HCT116 (cell line): Measurements from ENCODE around the gene DNPH1. TPM values are rescaled to one million over a fixed set of nuclear protein-coding genes. Genes with fewer than 3 reads are reported as not detected.

Source experiments
- ATAC-seq: fragments of 200-7000 bp; cut with Tn5 transposase; 2 replicates; pipeline ENCODE4 v1.9.1; 2020; ENCODE audit warnings: mild to moderate bottlenecking, moderate library complexity
- BruUV-seq: library from RNA; stranded (reverse); fragments of 400-500 nt; replicated peaks from 2 replicates; lab custom pipeline; 2021; lab: Mats Ljungman, UMichigan
- CTCF ChIA-PET: fragments of 300-600 bp; sonication (Branson Sonifier 250); formaldehyde crosslinking; loops from one replicate; lab custom pipeline; 2021; ENCODE audit warnings: antibody characterized with exemption; lab: Charles Lee
- POLR2A ChIA-PET: fragments of 300-600, 350-600 bp; sonication (Branson Sonifier 250); formaldehyde crosslinking; loops from one replicate; lab custom pipeline; 2021; ENCODE audit warnings: antibody characterized with exemption; lab: Charles Lee
- RAD21 ChIA-PET, 2 experiments: fragments of 300-600 bp; sonication (Branson Sonifier 250); formaldehyde crosslinking; loops; one replicate each; lab custom pipeline; 2023; ENCODE audit warnings: low total read pairs in 2 of 2; ENCODE audit not compliant: uncharacterized antibody in 2 of 2, unreplicated experiment in 2 of 2, low non-redundant PET in 1 of 2; lab: Charles Lee
- DNase-seq: peaks from one replicate; pipeline ENCODE4 v3.0.0-alpha.2; 2010; ENCODE audit warnings: low read depth, low spot score
- H2AFZ ChIP-seq: fragments of 200-600 bp; shearing (Covaris generic), sonication (generic); 2 replicates; pipeline ENCODE4 v1.6.1; 2017; ENCODE audit warnings: low read depth, mixed run types, mixed read lengths, antibody characterized with exemption, low read length; ENCODE audit not compliant: poor library complexity, severe bottlenecking
- H3K27ac ChIP-seq: 2 replicates; pipeline ENCODE4 v1.5.1; 2012; ENCODE audit warnings: low read depth, low read length
- H3K27me3 ChIP-seq: fragments of 200-600 bp; sonication (generic); 2 replicates; pipeline ENCODE4 v1.6.1; 2016; ENCODE audit warnings: mixed run types, low read length, mixed read lengths; ENCODE audit not compliant: insufficient read depth
- H3K36me3 ChIP-seq, 2 experiments: fragments of 200-500 bp in 1 of 2; fragments of 200-600 bp in 1 of 2; sonication (Bioruptor generic) in 1 of 2; sonication (generic) in 1 of 2; 2 replicates each; pipeline versions ENCODE4 v1.5.1 to v1.6.1; 2014 to 2016; ENCODE audit warnings: low read length in 2 of 2, inconsistent platforms in 1 of 2, mixed read lengths in 1 of 2, mixed run types in 1 of 2; ENCODE audit not compliant: insufficient read depth in 2 of 2, control insufficient read depth in 1 of 2
- H3K4me1 ChIP-seq, 2 experiments: fragments of 200-600 bp in 1 of 2; sonication (generic) in 1 of 2; 2 replicates each; pipeline versions ENCODE4 v1.5.1 to v1.6.1; 2012 to 2017; ENCODE audit warnings: low read length in 2 of 2, inconsistent platforms in 1 of 2, mild to moderate bottlenecking in 1 of 2, mixed read lengths in 1 of 2, mixed run types in 1 of 2, moderate library complexity in 1 of 2; ENCODE audit not compliant: insufficient read depth in 2 of 2, control insufficient read depth in 1 of 2
- H3K4me2 ChIP-seq: fragments of 200-600 bp; sonication (generic); 2 replicates; pipeline ENCODE4 v1.6.1; 2017; ENCODE audit warnings: mixed run types, low read length, mixed read lengths
- H3K4me3 ChIP-seq, 2 experiments: fragments of 200-600 bp in 1 of 2; sonication (generic) in 1 of 2; replicated peaks in 1 of 2; 2 replicates each; pipeline ENCODE4 v1.5.1; 2011 to 2016; ENCODE audit warnings: low read length in 2 of 2, control low read depth in 1 of 2, low read depth in 1 of 2, mild to moderate bottlenecking in 1 of 2, mixed read lengths in 1 of 2, mixed run types in 1 of 2
- H3K79me2 ChIP-seq: fragments of 200-600 bp; sonication (generic); 2 replicates; pipeline ENCODE4 v1.6.1; 2017; ENCODE audit warnings: mild to moderate bottlenecking, mixed run types, low read length, moderate library complexity, mixed read lengths; ENCODE audit not compliant: insufficient read depth
- H3K9ac ChIP-seq: fragments of 200-600 bp; sonication (generic); 2 replicates; pipeline ENCODE4 v1.6.1; 2016; ENCODE audit warnings: low read length, mixed read lengths
- H3K9me2 ChIP-seq: fragments of 200-600 bp; sonication (generic), shearing (Covaris generic); 2 replicates; pipeline ENCODE4 v1.6.1; 2017; ENCODE audit warnings: mixed run types, mild to moderate bottlenecking, moderate library complexity; ENCODE audit not compliant: insufficient read depth
- H3K9me3 ChIP-seq, 2 experiments: fragments of 200-500 bp in 1 of 2; fragments of 200-600 bp in 1 of 2; sonication (Bioruptor generic) in 1 of 2; sonication (generic) in 1 of 2; 2 replicates each; pipeline ENCODE4 v1.6.1; 2014 to 2017; ENCODE audit warnings: low read length in 2 of 2, mixed read lengths in 2 of 2, inconsistent platforms in 1 of 2, low read depth in 1 of 2, mild to moderate bottlenecking in 1 of 2, mixed run types in 1 of 2, moderate library complexity in 1 of 2; ENCODE audit not compliant: control insufficient read depth in 1 of 2, insufficient read depth in 1 of 2
- H4K20me1 ChIP-seq: fragments of 200-600 bp; sonication (generic), shearing (Covaris generic); 2 replicates; pipeline ENCODE4 v1.6.1; 2017; ENCODE audit warnings: mixed run types, mild to moderate bottlenecking, moderate library complexity; ENCODE audit not compliant: insufficient read depth
- CTCF ChIP-seq, 3 experiments: fragments of 200-600 bp in 1 of 3; sonication (generic) in 1 of 3; IDR thresholded peaks in 2 of 3; conservative IDR thresholded peaks in 1 of 3; 2 replicates each; pipeline ENCODE4 v1.5.1; 2012 to 2017; ENCODE audit warnings: low read depth in 2 of 3, low read length in 2 of 3, antibody characterized with exemption in 1 of 3, borderline replicate concordance in 1 of 3, control low read depth in 1 of 3, mild to moderate bottlenecking in 1 of 3, mixed read lengths in 1 of 3, mixed run types in 1 of 3, moderate library complexity in 1 of 3; ENCODE audit not compliant: insufficient read depth in 1 of 3
- EZH2phosphoT487 ChIP-seq: fragments of 200-600 bp; IDR thresholded peaks from 2 replicates; pipeline ENCODE4 v1.6.1; 2018; ENCODE audit warnings: antibody characterized with exemption, borderline replicate concordance
- JUND ChIP-seq: IDR thresholded peaks from 2 replicates; pipeline ENCODE4 v1.6.1; 2012
- MAX ChIP-seq: IDR thresholded peaks from 2 replicates; pipeline ENCODE4 v1.6.1; 2012
- POLR2A ChIP-seq: IDR thresholded peaks from 2 replicates; pipeline ENCODE4 v1.7.0; 2011; ENCODE audit warnings: borderline replicate concordance; ENCODE audit not compliant: insufficient read depth, insufficient read length; ENCODE audit errors: extremely low read depth
- SIN3A ChIP-seq: IDR thresholded peaks from 2 replicates; pipeline ENCODE4 v1.6.1; 2012; ENCODE audit warnings: low read depth
- YY1 ChIP-seq: IDR thresholded peaks from 2 replicates; pipeline ENCODE4 v1.6.1; 2011; ENCODE audit warnings: low read length, low read depth, moderate library complexity, mild to moderate bottlenecking; ENCODE audit not compliant: insufficient replicate concordance; ENCODE audit errors: extremely low read depth
- ZBTB33 ChIP-seq: IDR thresholded peaks from 2 replicates; pipeline ENCODE4 v1.6.1; 2011; ENCODE audit warnings: mild to moderate bottlenecking, low read length, moderate library complexity; ENCODE audit not compliant: insufficient replicate concordance; ENCODE audit errors: extremely low read depth
- ZNF274 ChIP-seq: fragments of 200-500 bp; sonication (Bioruptor generic); IDR thresholded peaks from 2 replicates; pipeline ENCODE4 v1.6.1; 2014; ENCODE audit warnings: mild to moderate bottlenecking, low read depth, low read length, inconsistent platforms
- intact Hi-C: fragments of 100-400 bp; cut with micrococcal nuclease; formaldehyde crosslinking; loops from 2 replicates; pipeline ENCODE4 v1.10.0; 2022
- total RNA-seq: library from RNA; stranded (reverse); gene quantifications from one replicate; pipeline ENCODE4 v1.2.1, GENCODE V29; 2021; ENCODE audit not compliant: unreplicated experiment

Gene DNPH1
- total RNA-seq, 1 experiment from 2014 or later: 117 TPM

- CTCF ChIA-PET: no interaction called here
- peaks cover 2 to 6% of the 10 kb centered on the region in 2 experiments; a peak in 2 of 4 replicates for H3K4me1 ChIP-seq
- H3K9me2 ChIP-seq: no peaks in the 10 kb centered on the region
- H3K9me3 ChIP-seq: no peaks in the 10 kb centered on the region
- intact Hi-C loops: no loop called here
- H3K9ac ChIP-seq: no peak overlapping the region
- DNase-seq (no peak), ATAC-seq (no peak)
- H3K79me2 ChIP-seq: peaks cover 1% of the 10 kb centered on the region
- H3K4me3 ChIP-seq: no peak overlapping the region
- H3K27me3 ChIP-seq: no peaks in the 10 kb centered on the region
- H4K20me1 ChIP-seq: no peaks in the 10 kb centered on the region
- H3K4me2 ChIP-seq: no peak overlapping the region
- peaks cover 0 to 7% of the 10 kb centered on the region in 2 experiments; a peak in 2 of 4 replicates for H3K36me3 ChIP-seq
- POLR2A ChIA-PET: no interaction called here
- no peak overlapping the region for H2AFZ ChIP-seq
- TF ChIP-seq POLR2A (no peak), JUND (no peak), CTCF (IDR thresholded peaks at IDR 0.05 in 2 of 3, conservative IDR thresholded peaks at IDR 0.05 in 1 of 3; ENCODE audit: borderline replicate concordance in 1 of 3, insufficient read depth in 1 of 3, low read depth in 2 of 3, low read length in 2 of 3) (no peak), ZBTB33 (no peak), YY1 (no peak), MAX (no peak), ZNF274 (no peak), EZH2phosphoT487 (no peak), SIN3A (no peak)
- no peak overlapping the region for H3K27ac ChIP-seq
- BruUV-seq: no TSS peak
- RAD21 ChIA-PET: no interaction called here
These were observed 41.5 kb downstream of the DNPH1 start for GRCh38 chr6:43187821-43188220.
